DOHH2 (cell line): ENCODE data around the gene ECSIT.

ENCODE experiments used
- H3F3A ChIP-seq: fragments of 200-600 bp; sonication (generic), shearing (Covaris generic); 2 replicates; pipeline ENCODE4 v1.6.0; 2016; ENCODE audit warnings: antibody characterized with exemption, mild to moderate bottlenecking; ENCODE audit not compliant: control insufficient read depth, insufficient read depth
- H3K27ac ChIP-seq: fragments of 200-600 bp; sonication (generic); 2 replicates; pipeline ENCODE4 v1.5.1; 2014; ENCODE audit warnings: low read depth, mild to moderate bottlenecking, low read length, moderate library complexity
- H3K27me3 ChIP-seq: fragments of 200-600 bp; sonication (generic); 2 replicates; pipeline ENCODE4 v1.6.1; 2014; ENCODE audit warnings: mild to moderate bottlenecking, low read length, mixed read lengths; ENCODE audit not compliant: control insufficient read depth
- H3K36me3 ChIP-seq: fragments of 200-600 bp; sonication (generic); 2 replicates; pipeline ENCODE4 v1.6.1; 2014; ENCODE audit warnings: mild to moderate bottlenecking, low read length, moderate library complexity, mixed read lengths; ENCODE audit not compliant: control insufficient read depth
- H3K4me1 ChIP-seq: fragments of 200-600 bp; sonication (generic); 2 replicates; pipeline ENCODE4 v1.6.1; 2014; ENCODE audit warnings: mild to moderate bottlenecking, low read length, mixed read lengths; ENCODE audit not compliant: control insufficient read depth
- H3K4me2 ChIP-seq: fragments of 200-600 bp; sonication (generic); 2 replicates; pipeline ENCODE4 v1.6.0; 2014; ENCODE audit warnings: mild to moderate bottlenecking, low read length, moderate library complexity
- H3K4me3 ChIP-seq: fragments of 200-600 bp; sonication (generic); 2 replicates; pipeline ENCODE4 v1.5.1; 2014; ENCODE audit warnings: mild to moderate bottlenecking, low read length, mixed read lengths
- H3K79me2 ChIP-seq: fragments of 200-600 bp; sonication (generic); 2 replicates; pipeline ENCODE4 v1.6.1; 2014; ENCODE audit warnings: mild to moderate bottlenecking, low read length, mixed read lengths; ENCODE audit not compliant: control insufficient read depth
- H3K9me2 ChIP-seq: fragments of 200-600 bp; sonication (generic); replicated peaks from 2 replicates; pipeline ENCODE4 v1.6.1; 2014; ENCODE audit warnings: mild to moderate bottlenecking, low read length, mixed read lengths; ENCODE audit not compliant: control insufficient read depth
- H3K9me3 ChIP-seq: fragments of 200-600 bp; sonication (generic); 2 replicates; pipeline ENCODE4 v1.6.1; 2014; ENCODE audit warnings: antibody characterized with exemption, low read length, mixed read lengths; ENCODE audit not compliant: control insufficient read depth, insufficient read depth
- H4K20me1 ChIP-seq: fragments of 200-600 bp; sonication (generic); 2 replicates; pipeline ENCODE4 v1.6.0; 2014; ENCODE audit warnings: low read depth, mild to moderate bottlenecking, antibody characterized with exemption, low read length, moderate library complexity; ENCODE audit not compliant: control insufficient read depth, insufficient read depth
- EZH2phosphoT487 ChIP-seq: fragments of 200-600 bp; sonication (generic); IDR thresholded peaks from 2 replicates; pipeline ENCODE4 v1.6.1; 2017; ENCODE audit warnings: borderline replicate concordance, mild to moderate bottlenecking, antibody characterized with exemption, low read length, moderate library complexity, mixed read lengths
- TF ChIP-seq, protein P1 (sequence below): fragments of 200-600 bp; sonication (generic); IDR thresholded peaks from one replicate; pipeline ENCODE4 v1.5.1; 2014; ENCODE audit warnings: antibody characterized with exemption, mild to moderate bottlenecking, low read depth, low read length; ENCODE audit not compliant: poor library complexity, severe bottlenecking

Gene ECSIT, protein sequence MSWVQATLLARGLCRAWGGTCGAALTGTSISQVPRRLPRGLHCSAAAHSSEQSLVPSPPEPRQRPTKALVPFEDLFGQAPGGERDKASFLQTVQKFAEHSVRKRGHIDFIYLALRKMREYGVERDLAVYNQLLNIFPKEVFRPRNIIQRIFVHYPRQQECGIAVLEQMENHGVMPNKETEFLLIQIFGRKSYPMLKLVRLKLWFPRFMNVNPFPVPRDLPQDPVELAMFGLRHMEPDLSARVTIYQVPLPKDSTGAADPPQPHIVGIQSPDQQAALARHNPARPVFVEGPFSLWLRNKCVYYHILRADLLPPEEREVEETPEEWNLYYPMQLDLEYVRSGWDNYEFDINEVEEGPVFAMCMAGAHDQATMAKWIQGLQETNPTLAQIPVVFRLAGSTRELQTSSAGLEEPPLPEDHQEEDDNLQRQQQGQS

DNA sequence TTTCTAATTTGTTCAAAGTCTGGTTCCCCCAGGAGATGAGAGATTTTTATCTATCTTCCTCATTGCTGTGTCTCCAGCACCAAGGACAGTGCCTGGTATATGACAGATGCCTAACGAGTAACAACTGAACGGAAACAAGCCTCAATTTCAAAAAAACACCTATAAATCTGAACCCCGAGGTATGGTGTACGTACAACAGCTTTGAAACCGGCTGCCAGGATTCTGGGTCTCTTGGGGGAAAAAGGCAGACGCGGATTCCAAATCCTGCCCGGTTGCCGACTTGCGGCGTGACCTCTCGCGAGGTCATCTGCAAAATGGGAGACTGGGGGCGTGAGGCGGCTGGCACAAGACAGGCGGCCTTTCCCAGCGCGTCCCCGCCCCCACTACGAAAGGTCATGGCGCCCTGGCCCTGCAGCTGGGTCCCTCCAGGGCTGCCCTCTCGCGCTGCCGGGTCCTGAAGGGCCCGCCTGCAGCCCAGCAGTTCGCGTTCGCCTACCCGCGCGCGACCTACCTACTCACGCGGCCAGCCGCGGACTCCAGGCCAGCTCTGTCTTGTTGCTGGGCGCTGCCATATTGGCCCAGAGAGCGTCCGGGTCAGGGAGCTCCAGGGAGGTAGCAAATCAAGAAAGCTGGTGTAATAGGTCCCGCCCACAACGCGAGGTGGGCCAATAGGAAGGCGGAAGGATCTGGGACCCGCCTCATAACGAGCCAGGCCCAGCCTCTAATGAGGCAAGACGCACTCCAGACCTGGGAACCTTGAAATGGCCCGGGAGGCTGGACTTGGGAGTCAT lies at the start of gene ECSIT:
ECSIT (minus strand) TSS at position 584 of the 791 bp plus-strand sequence. CDS start 9,964 bp downstream, outside the sequence.
- no peaks in the 10 kb centered on the region for H4K20me1 ChIP-seq
- peak within 1 kb of the TSS; percentile 79 for H3K4me2 ChIP-seq
- H3F3A ChIP-seq: peaks cover 3% of the 10 kb centered on the region; the same call in 1 of the 2 replicates
- peak within 1 kb of the TSS; percentile 50 for H3K27ac ChIP-seq
- H3K4me3 ChIP-seq: peak within 1 kb of the TSS; percentile 83
- H3K36me3 ChIP-seq: peaks cover 5% of the 10 kb centered on the region; the same call in 1 of the 2 replicates
- no peaks in the 10 kb centered on the region for H3K9me3 ChIP-seq
- no peaks in the 10 kb centered on the region for H3K9me2 ChIP-seq
- peaks cover 16% of the 10 kb centered on the region for H3K4me1 ChIP-seq
- no peak for TF ChIP-seq EZH2phosphoT487
- TF ChIP-seq, protein P1, sequence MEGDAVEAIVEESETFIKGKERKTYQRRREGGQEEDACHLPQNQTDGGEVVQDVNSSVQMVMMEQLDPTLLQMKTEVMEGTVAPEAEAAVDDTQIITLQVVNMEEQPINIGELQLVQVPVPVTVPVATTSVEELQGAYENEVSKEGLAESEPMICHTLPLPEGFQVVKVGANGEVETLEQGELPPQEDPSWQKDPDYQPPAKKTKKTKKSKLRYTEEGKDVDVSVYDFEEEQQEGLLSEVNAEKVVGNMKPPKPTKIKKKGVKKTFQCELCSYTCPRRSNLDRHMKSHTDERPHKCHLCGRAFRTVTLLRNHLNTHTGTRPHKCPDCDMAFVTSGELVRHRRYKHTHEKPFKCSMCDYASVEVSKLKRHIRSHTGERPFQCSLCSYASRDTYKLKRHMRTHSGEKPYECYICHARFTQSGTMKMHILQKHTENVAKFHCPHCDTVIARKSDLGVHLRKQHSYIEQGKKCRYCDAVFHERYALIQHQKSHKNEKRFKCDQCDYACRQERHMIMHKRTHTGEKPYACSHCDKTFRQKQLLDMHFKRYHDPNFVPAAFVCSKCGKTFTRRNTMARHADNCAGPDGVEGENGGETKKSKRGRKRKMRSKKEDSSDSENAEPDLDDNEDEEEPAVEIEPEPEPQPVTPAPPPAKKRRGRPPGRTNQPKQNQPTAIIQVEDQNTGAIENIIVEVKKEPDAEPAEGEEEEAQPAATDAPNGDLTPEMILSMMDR: no peak
- no peaks in the 10 kb centered on the region for H3K27me3 ChIP-seq
- peaks cover 34% of the 10 kb centered on the region for H3K79me2 ChIP-seq

DNA sequence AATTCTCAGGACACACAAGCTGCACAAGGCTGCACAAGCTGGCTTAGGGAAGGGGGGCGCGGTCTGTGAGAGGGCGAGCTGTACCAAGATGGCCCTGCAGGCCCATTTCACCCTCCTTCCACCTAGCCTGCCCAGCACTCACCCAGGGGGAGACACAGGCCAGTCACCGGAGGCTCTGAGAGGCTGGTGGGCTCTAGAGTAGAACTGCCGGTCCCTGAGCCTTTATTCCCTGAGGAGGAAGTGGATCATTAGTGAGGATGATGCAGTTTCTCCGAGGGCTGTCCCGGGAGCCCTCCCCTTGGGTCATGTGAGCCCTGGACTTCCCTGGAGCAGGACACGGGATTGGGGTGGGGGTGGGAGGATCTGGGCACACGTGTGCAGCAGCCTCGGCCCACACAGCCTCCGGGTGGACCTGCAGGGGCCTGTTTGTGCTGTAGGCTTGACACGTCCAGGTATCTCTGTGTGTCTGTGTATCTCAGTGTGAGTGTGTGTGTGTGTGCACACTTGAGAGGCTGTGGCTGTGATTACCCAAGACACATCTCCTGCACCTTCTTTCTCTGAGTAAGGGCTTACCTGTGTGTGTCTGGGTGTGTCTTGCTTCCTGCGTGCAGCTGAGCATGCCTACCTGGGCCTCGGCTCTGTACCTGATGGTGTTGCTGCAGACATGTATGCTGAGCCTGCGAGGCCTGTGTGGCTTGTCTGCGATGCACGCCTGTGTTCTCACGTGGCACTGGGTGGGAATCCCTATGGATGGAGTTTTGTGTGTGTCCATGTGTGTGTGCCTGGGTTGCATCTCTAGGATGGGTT lies 48.7 kb upstream of the ECSIT start, which contains the start of gene ACP5:
ACP5 (minus strand) TSS at position 195 of the 807 bp plus-strand sequence. CDS start 328 bp downstream, outside the sequence.
- H3K79me2 ChIP-seq: no peaks in the 10 kb centered on the region
- peaks cover 24% of the 10 kb centered on the region for H3F3A ChIP-seq
- no peaks in the 10 kb centered on the region for H3K9me2 ChIP-seq
- H3K27ac ChIP-seq: no peak within 1 kb of the TSS
- no peaks in the 10 kb centered on the region for H3K9me3 ChIP-seq
- H3K4me2 ChIP-seq: no peak within 1 kb of the TSS
- H3K27me3 ChIP-seq: no peaks in the 10 kb centered on the region
- H4K20me1 ChIP-seq: no peaks in the 10 kb centered on the region
- no peak within 1 kb of the TSS for H3K4me3 ChIP-seq
- peaks cover 54% of the 10 kb centered on the region for H3K4me1 ChIP-seq
- TF ChIP-seq EZH2phosphoT487: no peak
- TF ChIP-seq, protein P1: no peak
- no peaks in the 10 kb centered on the region for H3K36me3 ChIP-seq

DNA sequence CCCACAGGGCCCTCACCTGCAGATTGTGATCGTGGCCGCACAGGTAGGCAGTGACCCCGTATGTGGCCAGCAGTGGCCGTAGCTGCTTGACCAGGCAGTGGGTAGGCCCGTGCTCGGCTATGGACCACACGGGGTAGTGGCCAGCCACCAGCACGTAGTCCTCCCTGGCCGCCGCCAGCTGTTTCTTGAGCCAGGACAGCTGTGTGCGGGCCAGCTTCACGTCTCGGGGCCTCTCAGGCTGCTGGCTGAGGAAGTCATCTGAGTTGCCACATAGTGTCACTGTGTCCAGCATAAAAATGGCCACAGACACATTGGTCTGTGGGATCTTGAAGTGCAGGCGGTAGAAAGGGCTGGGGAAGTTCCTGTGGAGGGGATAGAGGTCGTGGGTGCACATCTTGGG lies 47.3 kb upstream of the ECSIT start:
- H3K36me3 ChIP-seq: no peaks in the 10 kb centered on the region
- no peak overlapping the region for H3K27ac ChIP-seq
- H3K79me2 ChIP-seq: no peaks in the 10 kb centered on the region
- H3K4me3 ChIP-seq: no peak overlapping the region
- no peaks in the 10 kb centered on the region for H3K27me3 ChIP-seq
- H3K9me3 ChIP-seq: no peaks in the 10 kb centered on the region
- H3K9me2 ChIP-seq: no peaks in the 10 kb centered on the region
- TF ChIP-seq, protein P1: no peak
- no peak for TF ChIP-seq EZH2phosphoT487
- H3K4me1 ChIP-seq: peaks cover 39% of the 10 kb centered on the region
- peaks cover 10% of the 10 kb centered on the region for H3F3A ChIP-seq
- no peak overlapping the region for H3K4me2 ChIP-seq
- H4K20me1 ChIP-seq: no peaks in the 10 kb centered on the region
